ENCODE measurements around the gene GCNT3. TPM values are rescaled to one million over a fixed set of nuclear protein-coding genes. Genes with fewer than 3 reads are reported as not detected.

The GCNT3 gene
- total RNA-seq, 1 donor from 2014 or later: 1.1 TPM

- peak within 1 kb of the TSS; percentile 93 for H3K4me3 ChIP-seq
- DNase-seq (peak; percentile 98), ATAC-seq (peak; percentile 99)
- intact Hi-C loops (cut with DNase I): no loop called here
- peaks cover 21% of the 10 kb centered on the region for H3K36me3 ChIP-seq
- no peak for TF ChIP-seq CTCF (IDR thresholded peaks at IDR 0.05)
- no peaks in the 10 kb centered on the region for H3K27me3 ChIP-seq
- peaks cover 19% of the 10 kb centered on the region for H3K4me1 ChIP-seq
- H3K27ac ChIP-seq: peak within 1 kb of the TSS; percentile 88
- H3K9me3 ChIP-seq: no peaks in the 10 kb centered on the region
Observed at GRCh38 chr15:59656897-59657634, 45.5 kb downstream of the GCNT3 start, which contains the start of gene GTF2A2. Gene GTF2A2 (minus strand): TSS chr15:59657515. CDS start chr15:59652277, 5,238 bp downstream.

- intact Hi-C loops (cut with DNase I): no loop called here
- peak overlapping the region; percentile 93 for H3K4me3 ChIP-seq
- no peaks in the 10 kb centered on the region for H3K27me3 ChIP-seq
- no peaks in the 10 kb centered on the region for H3K9me3 ChIP-seq
- peaks cover 19% of the 10 kb centered on the region for H3K4me1 ChIP-seq
- ATAC-seq: no peak
- DNase-seq: no peak
- H3K36me3 ChIP-seq: peaks cover 23% of the 10 kb centered on the region
- peak overlapping the region; percentile 88 for H3K27ac ChIP-seq
- TF ChIP-seq CTCF (IDR thresholded peaks at IDR 0.05): no peak
Observed at GRCh38 chr15:59657635-59658125, 46.1 kb downstream of the GCNT3 start.

GRCh38 chr15:59659366-59659765, 47.8 kb downstream of the GCNT3 start:
- ATAC-seq (no peak), DNase-seq (no peak)
- Histone ChIP-seq H3K4me3 (no peak overlapping the region), H3K4me1 (peaks cover 19% of the 10 kb centered on the region), H3K9me3 (no peaks in the 10 kb centered on the region), H3K27ac (no peak overlapping the region), H3K36me3 (peaks cover 40% of the 10 kb centered on the region), H3K27me3 (no peaks in the 10 kb centered on the region)
- intact Hi-C loops (cut with DNase I): no loop called here
- no peak for TF ChIP-seq CTCF (IDR thresholded peaks at IDR 0.05)

- no peak for DNase-seq
- no peak overlapping the region for H3K27ac ChIP-seq
- H3K4me3 ChIP-seq: no peak overlapping the region
- H3K36me3 ChIP-seq: peaks cover 66% of the 10 kb centered on the region
- TF ChIP-seq CTCF (IDR thresholded peaks at IDR 0.05): no peak
- H3K9me3 ChIP-seq: no peaks in the 10 kb centered on the region
- H3K27me3 ChIP-seq: no peaks in the 10 kb centered on the region
- intact Hi-C loops (cut with DNase I): no loop called here
- ATAC-seq: no peak
- H3K4me1 ChIP-seq: no peaks in the 10 kb centered on the region
Observed at GRCh38 chr15:59662260-59662659, 50.7 kb downstream of the GCNT3 start.

GRCh38 chr15:59668556-59668955, 57.0 kb downstream of the GCNT3 start:
- Histone ChIP-seq H3K27ac (no peak overlapping the region), H3K9me3 (no peaks in the 10 kb centered on the region), H3K27me3 (no peaks in the 10 kb centered on the region), H3K4me1 (no peaks in the 10 kb centered on the region), H3K4me3 (no peak overlapping the region), H3K36me3 (peaks cover 95% of the 10 kb centered on the region)
- no peak for ATAC-seq
- no peak for DNase-seq
- intact Hi-C loops (cut with DNase I): no loop called here
- no peak for TF ChIP-seq CTCF (IDR thresholded peaks at IDR 0.05)

Other genes with a start within 250 kb of the GCNT3 start
- 98.4 TPM for gene MYO1E, start 238.9 kb upstream of the GCNT3 start, total RNA-seq
- 1.3 TPM for gene FAM81A, start 173.6 kb upstream of the GCNT3 start, total RNA-seq
- gene GTF2A2, start 45.7 kb downstream of the GCNT3 start, total RNA-seq: 73.6 TPM
- gene BNIP2, start 77.5 kb downstream of the GCNT3 start, total RNA-seq: 105 TPM